NCI-H2227 treated with DMSO at 0.1 percent for 48 hours (cell line): ENCODE measurements around the gene OSTM1.
"Not testable (repeated sequence)": the region's sequence is repeated elsewhere in the genome, so short reads cannot be mapped to it uniquely, and the experiment has no call there.

Source experiments
- DNase-seq: peaks from one replicate; lab custom pipeline; 2025; lab: John Stamatoyannopoulos, UW

Gene OSTM1

DNA sequence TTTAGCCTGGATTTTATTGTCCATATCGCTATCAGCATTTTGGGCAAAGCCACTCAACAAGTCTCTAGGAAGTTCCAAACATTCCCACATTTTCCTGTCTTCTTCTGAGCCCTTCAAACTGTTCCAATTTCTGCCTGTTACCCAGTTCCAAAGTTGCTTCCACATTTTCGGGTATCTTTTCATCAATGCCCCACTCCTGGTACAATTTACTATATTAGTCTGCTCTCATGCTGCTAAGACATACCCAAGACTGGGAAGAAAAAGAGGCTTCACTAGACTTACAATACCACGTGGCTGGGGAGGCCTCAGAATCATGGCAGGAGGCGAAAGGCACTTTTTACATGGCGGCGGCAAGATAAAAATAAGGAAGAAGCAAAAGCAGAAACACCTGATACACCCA, 58.3 kb downstream of the OSTM1 start:
- DNase-seq, result not testable (repeated sequence)

GRCh38 chr6:108013787-108014439, 60.6 kb downstream of the OSTM1 start:
- DNase-seq, result no peak

DNA sequence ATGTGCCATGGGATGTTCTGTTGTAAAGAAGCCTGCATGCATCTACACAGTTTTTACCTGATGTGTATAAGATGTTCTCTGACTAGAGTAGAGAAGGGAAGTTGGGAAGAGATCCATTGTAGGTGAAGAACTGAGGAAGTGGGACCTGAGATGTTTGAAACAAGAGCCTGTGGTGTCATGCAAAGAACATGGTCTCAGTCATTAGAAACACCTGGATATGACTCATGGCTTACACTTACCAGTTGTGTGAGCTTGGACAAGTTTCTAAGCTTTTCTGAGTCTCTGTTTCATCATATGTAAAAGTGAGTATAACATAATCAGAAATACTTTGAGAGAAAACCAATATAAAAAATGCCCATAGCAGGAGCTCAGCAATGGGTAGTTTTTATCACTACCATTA, 64.6 kb downstream of the OSTM1 start:
- DNase-seq, result no peak

DNA sequence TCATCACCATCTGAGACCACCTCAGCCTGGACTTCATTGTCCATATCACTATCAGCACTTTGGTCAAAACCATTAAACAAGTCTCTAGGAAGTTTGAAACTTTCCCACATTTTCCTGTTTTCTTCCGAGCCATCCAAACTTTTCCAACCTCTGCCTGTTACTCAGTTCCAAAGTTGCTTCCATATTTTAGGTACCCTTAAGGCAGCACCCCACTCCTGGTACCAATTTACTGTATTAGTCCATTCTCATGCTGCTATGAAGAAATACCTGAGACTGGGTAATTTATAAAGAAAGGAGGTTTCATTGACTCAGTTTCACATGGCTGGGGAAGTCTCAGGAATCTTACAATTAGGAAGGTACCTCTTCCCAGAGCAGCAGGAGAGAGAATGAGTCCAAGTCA, 65.3 kb downstream of the OSTM1 start:
- DNase-seq, result not testable (repeated sequence)

DNA sequence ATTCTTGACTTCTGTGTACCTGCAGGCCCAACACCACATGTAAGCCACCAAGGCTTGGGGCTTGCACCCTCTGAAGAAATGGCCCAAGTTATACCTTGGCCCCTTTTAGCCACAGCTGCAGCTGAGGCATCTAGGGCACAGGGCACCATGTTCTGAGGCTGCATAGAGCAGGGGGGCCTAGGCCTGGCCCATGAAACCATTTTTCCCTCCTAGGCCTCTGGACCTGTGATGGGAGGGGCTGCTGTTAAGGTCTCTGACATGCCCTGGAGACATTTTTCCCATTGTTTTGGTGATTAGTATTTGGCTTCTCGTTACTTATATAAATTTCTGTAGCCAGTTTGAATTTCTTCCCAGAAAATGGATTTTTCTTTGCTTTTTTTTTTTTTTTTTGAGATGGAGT, 66.2 kb downstream of the OSTM1 start:
- no peak for DNase-seq

- DNase-seq, result no peak
Measured at GRCh38 chr6:108005961-108006360, 68.6 kb downstream of the OSTM1 start.

DNA sequence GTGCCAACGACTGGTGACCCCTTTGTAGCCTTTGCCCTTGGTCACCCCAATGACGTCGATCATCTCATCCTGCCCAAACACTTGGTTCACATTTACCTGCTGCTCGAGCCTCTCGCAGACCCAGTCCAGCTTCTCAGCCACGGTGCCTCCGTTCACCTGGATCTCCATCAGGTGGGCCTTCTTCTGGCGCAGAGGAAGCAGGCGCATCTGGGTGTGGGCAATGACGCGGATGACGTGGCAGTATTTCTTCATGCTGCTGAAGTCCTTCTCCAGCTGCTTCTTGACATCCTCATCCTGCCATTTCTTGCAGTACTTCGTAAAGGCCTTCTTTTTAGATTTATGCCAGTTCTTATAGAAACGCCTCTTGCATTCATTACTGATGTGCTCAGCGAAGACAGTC, 69.7 kb downstream of the OSTM1 start:
- no peak for DNase-seq

DNA sequence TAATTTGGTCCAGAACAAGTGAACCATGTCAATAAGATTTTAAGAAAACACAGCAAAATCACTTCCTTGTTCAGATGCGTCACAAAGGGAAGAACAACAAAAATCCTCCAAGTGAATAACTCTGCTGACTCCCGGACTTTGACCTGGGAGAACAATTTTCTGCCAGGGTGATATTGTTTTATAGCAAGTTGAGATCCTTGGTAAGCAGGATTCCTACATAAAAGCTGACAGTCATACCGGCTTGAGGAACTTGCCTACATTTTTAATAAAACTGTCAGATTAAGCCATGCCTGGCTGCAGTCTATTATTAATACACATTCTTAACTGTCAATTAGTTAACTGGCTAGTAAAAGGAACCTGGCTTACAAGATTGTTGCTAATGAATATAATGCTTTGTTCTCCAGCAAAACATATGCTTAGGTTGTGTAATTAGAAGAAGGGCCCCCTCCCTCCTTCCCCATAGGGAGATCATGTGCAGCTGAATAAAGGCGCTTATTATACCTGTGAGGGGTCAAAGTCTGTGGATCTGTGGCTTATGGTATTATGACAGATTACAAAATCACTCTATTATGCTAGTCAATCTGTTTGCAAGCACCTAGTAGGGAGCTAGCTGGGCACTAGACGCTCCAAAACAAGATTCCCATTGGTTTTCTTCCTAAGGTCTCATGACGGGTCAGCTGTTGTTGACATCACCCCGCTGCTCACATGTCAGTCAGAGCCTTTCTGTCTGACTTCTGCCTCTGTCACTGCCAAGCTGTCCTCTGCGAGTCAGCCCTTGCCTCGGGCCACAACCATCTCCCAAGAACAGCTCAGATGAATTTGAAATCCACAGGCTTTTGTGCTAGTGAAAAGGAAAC, 71.9 kb downstream of the OSTM1 start:
- DNase-seq, result peak; percentile 79

GRCh38 chr6:108001696-108002231, 72.8 kb downstream of the OSTM1 start:
- no peak for DNase-seq

DNA sequence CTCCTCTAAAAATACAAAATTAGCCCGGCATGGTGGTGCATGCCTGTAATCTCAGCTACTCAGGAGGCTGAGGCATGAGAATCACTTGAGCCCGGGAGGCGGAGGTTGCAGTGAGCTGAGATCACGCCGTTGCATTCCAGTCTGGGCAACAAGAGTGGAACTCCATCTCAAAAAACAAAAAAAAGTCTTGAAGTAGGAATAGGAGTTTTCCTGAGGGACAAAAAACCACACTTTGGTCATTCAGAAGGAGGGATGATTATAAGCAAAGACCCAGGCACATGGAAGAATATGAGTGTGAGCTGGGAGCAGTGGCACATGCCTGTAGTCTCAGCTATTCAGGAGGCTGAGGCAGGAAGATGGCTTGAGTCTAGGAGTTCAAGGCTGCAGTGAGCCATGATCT, 74.3 kb downstream of the OSTM1 start:
- not testable (repeated sequence) for DNase-seq

DNA sequence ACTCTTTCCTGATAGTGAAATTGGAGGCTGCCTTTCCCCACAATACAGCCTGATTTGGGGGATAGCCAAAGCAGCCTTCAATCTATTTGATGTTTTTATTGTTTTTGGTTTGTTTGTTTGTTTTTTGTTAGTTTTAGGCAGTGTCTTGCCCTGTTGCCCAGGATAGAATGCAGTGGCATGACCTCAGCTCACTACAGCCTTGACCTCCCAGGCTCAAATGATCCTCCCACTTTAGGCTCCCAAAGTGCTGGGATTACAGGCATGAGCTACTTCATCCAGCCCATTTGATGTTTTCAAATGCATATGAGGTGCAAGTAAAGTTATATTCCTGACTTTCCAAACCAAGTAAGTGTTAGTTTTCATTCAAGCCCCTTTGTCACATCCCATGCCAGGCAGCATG, 75.2 kb downstream of the OSTM1 start:
- DNase-seq, result no peak

GRCh38 chr6:107991772-107992550, 82.6 kb downstream of the OSTM1 start:
- no peak for DNase-seq
